Upper lobe of left lung (tissue), 4 donors: ENCODE results near the gene ADAMTS16.

ENCODE experiments used
- EP300 ChIP-seq, 4 donors: sonication (generic); formaldehyde crosslinking; IDR thresholded peaks; one replicate each; pipeline ENCODE4 v1.5.1; 2017; ENCODE audit warnings: antibody characterized with exemption in 4 of 4, control low read depth in 2 of 4
- POLR2A ChIP-seq, 4 donors: fragments of 450-650 bp; IDR thresholded peaks; one replicate each; pipeline ENCODE4 v1.5.1; 2016 to 2017; ENCODE audit warnings: antibody characterized with exemption in 4 of 4, mild to moderate bottlenecking in 2 of 4
- POLR2AphosphoS5 ChIP-seq, 2 donors: sonication (generic); formaldehyde crosslinking; IDR thresholded peaks; one replicate each; pipeline ENCODE4 v1.5.1; 2017; ENCODE audit warnings: antibody characterized with exemption in 2 of 2
- TF ChIP-seq, protein P1 (sequence below), 6 experiments: fragments of 450-650 bp in 4 of 6; fragments of 200-600 bp in 2 of 6; sonication (generic) in 2 of 6; IDR thresholded peaks; one replicate each; pipeline ENCODE4 v1.5.1; 2016 to 2019; ENCODE audit warnings: antibody characterized with exemption in 6 of 6

DNA sequence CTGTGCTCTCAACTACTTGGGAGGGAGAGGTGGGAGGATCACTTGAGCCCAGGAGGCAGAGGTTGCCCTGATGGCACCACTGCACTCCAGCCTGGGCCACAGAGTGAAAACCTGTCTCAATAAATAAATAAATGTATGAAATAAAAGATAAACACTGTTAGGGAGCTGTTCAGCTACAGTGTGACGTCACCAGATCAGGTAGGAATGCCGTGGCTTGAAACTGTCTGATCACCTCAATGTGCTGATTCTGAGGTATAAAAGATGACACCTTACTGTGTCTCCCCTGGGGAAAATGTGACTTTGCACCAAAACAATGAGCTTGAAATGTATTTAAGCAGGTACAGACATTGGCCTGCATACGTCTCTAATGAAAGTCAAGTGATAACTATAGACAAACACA is 133.3 kb downstream of the ADAMTS16 start:
- TF ChIP-seq, protein P1, sequence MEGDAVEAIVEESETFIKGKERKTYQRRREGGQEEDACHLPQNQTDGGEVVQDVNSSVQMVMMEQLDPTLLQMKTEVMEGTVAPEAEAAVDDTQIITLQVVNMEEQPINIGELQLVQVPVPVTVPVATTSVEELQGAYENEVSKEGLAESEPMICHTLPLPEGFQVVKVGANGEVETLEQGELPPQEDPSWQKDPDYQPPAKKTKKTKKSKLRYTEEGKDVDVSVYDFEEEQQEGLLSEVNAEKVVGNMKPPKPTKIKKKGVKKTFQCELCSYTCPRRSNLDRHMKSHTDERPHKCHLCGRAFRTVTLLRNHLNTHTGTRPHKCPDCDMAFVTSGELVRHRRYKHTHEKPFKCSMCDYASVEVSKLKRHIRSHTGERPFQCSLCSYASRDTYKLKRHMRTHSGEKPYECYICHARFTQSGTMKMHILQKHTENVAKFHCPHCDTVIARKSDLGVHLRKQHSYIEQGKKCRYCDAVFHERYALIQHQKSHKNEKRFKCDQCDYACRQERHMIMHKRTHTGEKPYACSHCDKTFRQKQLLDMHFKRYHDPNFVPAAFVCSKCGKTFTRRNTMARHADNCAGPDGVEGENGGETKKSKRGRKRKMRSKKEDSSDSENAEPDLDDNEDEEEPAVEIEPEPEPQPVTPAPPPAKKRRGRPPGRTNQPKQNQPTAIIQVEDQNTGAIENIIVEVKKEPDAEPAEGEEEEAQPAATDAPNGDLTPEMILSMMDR (IDR thresholded peaks at IDR 0.05), result no peak
- TF ChIP-seq POLR2AphosphoS5 (IDR thresholded peaks at IDR 0.05) (no peak), POLR2A (IDR thresholded peaks at IDR 0.05) (no peak), EP300 (IDR thresholded peaks at IDR 0.05) (no peak)
